Muscle of leg (tissue), 11 donors: ENCODE results near the gene C2CD4C. TPM values are rescaled to one million over a fixed set of nuclear protein-coding genes. Genes with fewer than 3 reads are reported as not detected.

Source experiments
- DNase-seq: peaks from one replicate; pipeline ENCODE4 v3.0.0; 2013
- H3K27ac ChIP-seq: one replicate; pipeline ENCODE4 v1.5.1; 2013; ENCODE audit warnings: mild to moderate bottlenecking, low read length, control low read depth
- H3K27me3 ChIP-seq: one replicate; pipeline ENCODE4 v1.6.1; 2013; ENCODE audit warnings: low read length; ENCODE audit not compliant: control insufficient read depth, insufficient read depth
- H3K36me3 ChIP-seq: one replicate; pipeline ENCODE4 v1.6.1; 2013; ENCODE audit warnings: low read length; ENCODE audit not compliant: control insufficient read depth, insufficient read depth
- H3K4me1 ChIP-seq: one replicate; pipeline ENCODE4 v1.6.1; 2013; ENCODE audit warnings: low read length; ENCODE audit not compliant: control insufficient read depth, insufficient read depth
- H3K4me3 ChIP-seq: one replicate; pipeline ENCODE4 v1.5.1; 2013; ENCODE audit warnings: low read length, control low read depth
- H3K9me3 ChIP-seq: replicated peaks from 2 replicates; pipeline ENCODE4 v1.6.1; 2013; ENCODE audit warnings: low read depth, low read length; ENCODE audit not compliant: control insufficient read depth
- whole genome bisulfite sequencing: methylation state at CpG from one replicate; pipeline ENCODE4 v1.1.5; 2013; ENCODE audit warnings: missing lambda C conversion rate; ENCODE audit not compliant: insufficient coverage; 5-methylcytosine and 5-hydroxymethylcytosine counted together
- polyA plus RNA-seq, 8 donors: library from polyadenylated mRNA; unstranded; fragments of 120-200 nt; gene quantifications; one replicate each; pipeline versions ENCODE4 v1.2.1 to v1.2.3, GENCODE V29; 2013; ENCODE audit warnings: inconsistent platforms in 1 of 8, low replicate concordance in 1 of 8; ENCODE audit not compliant: insufficient read length in 8 of 8, insufficient read depth in 1 of 8
- total RNA-seq: library from RNA; stranded (reverse); fragments of 120-200 nt; gene quantifications from one replicate; pipeline ENCODE4 v1.2.4, GENCODE V29; 2013

C2CD4C gene
- total and polyA plus RNA-seq, 9 donors, result 1.2 to 1.9 (median 1.3) TPM

DNA sequence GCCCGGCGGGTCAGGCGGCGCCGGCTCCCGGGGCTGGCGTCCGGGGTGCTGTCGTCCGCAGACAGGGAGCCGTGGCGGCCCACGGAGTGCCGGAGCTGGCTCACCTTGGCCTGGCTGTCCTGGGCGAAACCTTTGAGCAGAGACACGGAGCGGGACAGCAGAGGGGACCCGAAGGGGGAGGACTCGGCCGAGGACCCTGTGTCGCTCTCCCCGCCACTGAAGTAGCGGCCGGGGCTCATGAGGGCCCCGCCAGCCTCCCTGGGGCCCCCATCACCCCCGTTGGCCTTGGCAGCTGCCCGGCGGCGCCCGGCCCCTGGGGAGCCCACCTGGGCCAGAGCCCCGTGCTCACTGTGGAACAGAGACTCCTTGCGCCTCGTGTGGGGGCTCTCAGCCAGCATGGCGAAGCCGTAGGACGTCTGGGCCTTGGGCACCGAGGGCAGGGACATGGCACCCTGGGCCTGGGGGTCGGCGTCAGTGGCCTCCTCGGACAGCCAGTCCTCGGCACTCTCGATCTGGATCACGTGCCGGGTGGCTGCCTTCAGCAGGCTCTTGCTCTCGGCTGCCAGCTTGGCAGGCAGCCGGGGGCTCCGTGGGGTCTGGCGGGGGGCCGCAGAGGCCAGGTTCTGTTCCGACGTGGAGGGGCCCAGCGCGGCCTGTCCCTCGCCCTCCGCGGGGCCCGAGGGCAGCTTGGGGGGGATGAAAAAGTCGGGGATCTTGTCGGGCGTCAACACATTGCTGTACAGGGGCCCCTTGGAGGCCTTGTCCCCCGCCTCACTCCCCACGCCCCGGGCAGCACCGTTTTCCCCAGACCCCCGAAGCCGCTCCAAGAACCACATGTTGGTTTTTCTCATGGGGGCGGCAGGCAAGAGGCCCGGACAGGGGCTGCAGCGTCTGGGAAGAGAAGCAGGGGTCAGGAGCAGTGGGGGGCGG lies 1.2 kb downstream of the C2CD4C start:
- DNase-seq, result no peak
- WGBS, result 66% methylated on average over 51 of the region's 70 CpGs
- H3K4me1 ChIP-seq, result peaks cover 24% of the 10 kb centered on the region
- no peak overlapping the region for H3K4me3 ChIP-seq
- peaks cover 40% of the 10 kb centered on the region for H3K27me3 ChIP-seq
- H3K27ac ChIP-seq, result no peak overlapping the region
- H3K36me3 ChIP-seq, result no peaks in the 10 kb centered on the region
- peaks cover 7% of the 10 kb centered on the region for H3K9me3 ChIP-seq

DNA sequence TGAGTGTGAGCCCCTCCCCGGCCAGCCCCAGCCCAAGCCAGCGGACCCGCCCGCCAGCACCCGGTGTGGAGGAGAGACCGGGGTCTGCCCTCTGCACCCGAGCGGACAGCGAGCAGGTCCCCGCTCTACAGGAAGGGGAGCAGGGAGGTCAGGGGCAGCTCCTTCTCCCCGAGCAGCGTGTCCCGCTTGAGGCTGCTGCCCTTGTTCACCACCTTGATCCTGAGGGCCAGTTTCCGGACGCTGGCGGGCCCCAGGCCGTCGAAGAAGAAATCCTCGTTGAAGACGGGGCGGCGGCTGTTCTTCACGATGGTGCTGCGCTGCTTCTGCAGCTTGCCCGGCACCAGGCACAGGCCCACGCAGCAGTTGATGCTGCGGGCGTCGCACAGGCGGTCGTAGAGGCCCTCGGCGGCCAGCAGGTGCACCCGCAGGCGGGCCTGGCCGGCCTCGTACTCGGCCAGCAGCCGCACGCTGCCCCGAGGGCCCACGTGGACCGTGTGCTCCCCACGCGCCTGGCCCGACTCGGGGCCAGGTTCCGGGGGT lies 1.9 kb downstream of the C2CD4C start:
- Histone ChIP-seq H3K27me3 (peaks cover 41% of the 10 kb centered on the region), H3K36me3 (no peaks in the 10 kb centered on the region)
- WGBS, result 77% methylated on average over 48 of the region's 48 CpGs

DNA sequence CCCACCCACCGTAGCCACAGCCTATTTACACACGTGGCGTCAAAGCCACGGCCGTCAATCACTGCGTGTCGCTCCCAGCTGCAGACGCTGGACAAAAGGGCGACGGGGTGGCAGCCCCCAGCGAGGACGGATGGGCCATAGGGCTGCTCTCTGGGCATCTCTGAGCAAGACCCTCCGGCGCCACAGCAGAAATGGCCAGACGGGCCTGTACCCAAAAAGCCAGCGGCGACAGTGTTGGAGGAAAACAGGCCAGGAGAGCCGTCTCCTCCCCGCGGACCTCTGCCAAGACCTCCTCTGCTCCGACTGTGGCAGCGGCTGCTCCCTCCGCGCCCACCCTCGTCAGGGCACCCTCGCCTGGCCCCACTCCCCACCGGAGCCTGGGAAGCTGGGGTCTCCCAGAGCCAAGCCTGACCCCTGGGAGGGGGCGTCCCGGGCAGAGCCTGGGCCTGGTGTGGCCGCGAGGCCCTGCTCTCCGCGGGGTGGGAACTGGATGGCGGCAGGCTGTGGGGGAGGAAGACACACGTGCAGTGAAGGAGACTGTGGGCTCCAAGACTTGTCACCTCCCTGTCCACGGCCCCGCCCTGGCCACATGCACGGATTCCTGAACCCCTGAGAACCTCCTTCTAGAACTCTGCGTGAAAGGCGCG lies 2.7 kb downstream of the C2CD4C start:
- Histone ChIP-seq H3K4me1 (peaks cover 29% of the 10 kb centered on the region), H3K4me3 (no peak overlapping the region), H3K27me3 (peaks cover 34% of the 10 kb centered on the region), H3K36me3 (no peaks in the 10 kb centered on the region), H3K9me3 (peaks cover 7% of the 10 kb centered on the region), H3K27ac (no peak overlapping the region)
- WGBS, result 58% methylated on average over 31 of the region's 41 CpGs
- no peak for DNase-seq

More for the DNA sequence above, 1.9 kb downstream of the C2CD4C start:
- H3K4me3 ChIP-seq, result no peak overlapping the region
- no peak overlapping the region for H3K27ac ChIP-seq
- H3K4me1 ChIP-seq, result peaks cover 21% of the 10 kb centered on the region
- H3K9me3 ChIP-seq, result peaks cover 7% of the 10 kb centered on the region
- DNase-seq, result no peak

DNA sequence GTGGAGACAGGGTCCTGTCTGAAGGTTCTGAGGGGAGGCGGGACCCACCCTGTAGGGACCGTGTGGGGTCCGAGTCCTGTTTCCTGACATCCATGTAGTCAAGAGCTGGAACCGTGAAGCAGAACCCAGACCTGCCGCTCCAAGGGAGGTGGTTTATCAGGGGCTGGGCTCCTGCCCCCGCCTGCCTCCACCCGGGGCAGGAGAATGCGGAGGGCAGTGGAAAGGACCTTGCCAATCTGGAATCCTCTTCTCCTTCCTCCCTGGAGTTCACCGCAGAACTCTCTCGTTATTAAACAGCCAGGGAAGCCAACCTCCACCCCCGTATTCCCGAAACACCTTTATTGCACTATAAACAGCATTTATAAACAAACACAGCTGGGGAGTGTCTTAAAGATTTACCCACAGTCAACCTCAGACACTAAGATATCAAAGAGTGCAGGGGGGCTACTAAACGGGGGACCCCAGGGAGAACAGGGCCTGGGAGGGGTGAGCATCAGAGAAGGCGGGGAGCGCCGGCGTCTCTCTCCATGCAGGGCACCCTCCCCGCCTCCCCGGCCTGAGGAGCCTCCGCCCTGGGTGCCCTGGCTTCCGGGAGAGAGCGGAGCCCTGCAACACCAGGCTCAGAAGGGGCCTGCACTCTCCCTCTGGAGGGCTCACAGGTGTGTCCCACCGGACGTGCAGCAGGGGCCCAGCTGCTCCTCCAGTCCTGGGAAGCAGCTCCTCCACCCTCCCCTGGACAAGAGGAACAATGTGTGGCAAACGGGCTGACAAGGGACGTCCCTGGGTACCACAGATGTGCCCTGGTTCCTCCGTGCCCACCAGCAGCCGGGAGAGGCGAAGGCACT lies 3.6 kb downstream of the C2CD4C start:
- DNase-seq, result no peak
- no peak overlapping the region for H3K27ac ChIP-seq
- peaks cover 32% of the 10 kb centered on the region for H3K27me3 ChIP-seq
- peaks cover under 1% of the 10 kb centered on the region for H3K9me3 ChIP-seq
- H3K4me1 ChIP-seq, result peaks cover 29% of the 10 kb centered on the region
- H3K36me3 ChIP-seq, result no peaks in the 10 kb centered on the region
- 31% methylated on average over 25 of the region's 29 CpGs for WGBS
- no peak overlapping the region for H3K4me3 ChIP-seq

- Histone ChIP-seq H3K27ac (no peak overlapping the region), H3K27me3 (peaks cover 16% of the 10 kb centered on the region), H3K4me3 (no peak overlapping the region), H3K36me3 (no peaks in the 10 kb centered on the region), H3K4me1 (peaks cover 17% of the 10 kb centered on the region), H3K9me3 (no peaks in the 10 kb centered on the region)
- WGBS, result 67% methylated on average over 31 of the region's 38 CpGs
- DNase-seq, result no peak
Observed at GRCh38 chr19:403221-404027, 5.5 kb downstream of the C2CD4C start.

DNA sequence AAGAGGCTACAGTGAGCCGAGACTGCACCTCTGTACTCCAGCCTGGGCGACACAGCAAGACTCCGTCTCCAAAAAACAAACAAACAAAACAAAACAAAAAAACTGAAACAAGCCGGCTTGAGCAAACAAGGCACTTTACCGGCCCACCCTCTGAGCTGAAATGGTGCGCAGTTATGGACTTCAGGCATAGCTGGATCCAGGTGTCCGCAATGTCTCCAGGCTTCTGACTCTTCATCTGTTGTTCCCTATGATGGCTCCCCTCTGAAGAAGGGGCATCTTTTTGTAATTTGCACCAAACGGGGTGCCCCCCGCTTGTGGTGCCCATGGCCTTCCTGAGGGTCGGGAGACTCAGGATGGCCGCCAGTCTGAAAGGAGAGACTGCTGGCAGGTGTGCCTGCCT lies 6.2 kb downstream of the C2CD4C start:
- Histone ChIP-seq H3K9me3 (no peaks in the 10 kb centered on the region), H3K27me3 (peaks cover 18% of the 10 kb centered on the region), H3K36me3 (no peaks in the 10 kb centered on the region), H3K4me1 (peaks cover 11% of the 10 kb centered on the region), H3K27ac (no peak overlapping the region), H3K4me3 (no peak overlapping the region)
- WGBS, result 90% methylated on average over 7 of the region's 11 CpGs
- DNase-seq, result no peak

- no peak overlapping the region for H3K27ac ChIP-seq
- 24% methylated on average over 23 of the region's 38 CpGs for WGBS
- no peak for DNase-seq
- H3K4me1 ChIP-seq, result peaks cover 11% of the 10 kb centered on the region
- peaks cover 19% of the 10 kb centered on the region for H3K27me3 ChIP-seq
- H3K9me3 ChIP-seq, result no peaks in the 10 kb centered on the region
- H3K4me3 ChIP-seq, result peak overlapping the region; percentile 26
- no peaks in the 10 kb centered on the region for H3K36me3 ChIP-seq
Observed at GRCh38 chr19:401866-402511, 7.0 kb downstream of the C2CD4C start.

- H3K4me1 ChIP-seq, result peaks cover 11% of the 10 kb centered on the region
- peaks cover 16% of the 10 kb centered on the region for H3K27me3 ChIP-seq
- no peak overlapping the region for H3K4me3 ChIP-seq
- H3K9me3 ChIP-seq, result no peaks in the 10 kb centered on the region
- DNase-seq, result no peak
- H3K27ac ChIP-seq, result no peak overlapping the region
- 84% methylated on average over 36 of the region's 43 CpGs for WGBS
- no peaks in the 10 kb centered on the region for H3K36me3 ChIP-seq
Observed at GRCh38 chr19:400976-401865, 7.7 kb downstream of the C2CD4C start.
